Effector CD4-positive, alpha-beta T cell (primary cell): ENCODE data around the gene RPL13A.
"Not testable (repeated sequence)": the region's sequence is repeated elsewhere in the genome, so short reads cannot be mapped to it uniquely, and the experiment has no call there.

ENCODE experiments used
- DNase-seq: peaks from one replicate; pipeline ENCODE4 v3.0.0-alpha.2; 2020
- total RNA-seq: gene quantifications from one replicate; lab custom pipeline; 2026; lab: John Stamatoyannopoulos, UW

RPL13A gene
- 1,575 reads per million, percentile 100 among the genes with 10 or more reads in this experiment for total RNA-seq

GRCh38 chr19:49487277-49488045, at the start of gene RPL13A:
Gene RPL13A (plus strand): TSS chr19:49487608. CDS start chr19:49487630, 22 bp downstream.
- peak; percentile 99 for DNase-seq

GRCh38 chr19:49438261-49438660, 49.1 kb upstream of the RPL13A start:
- no peak for DNase-seq

GRCh38 chr19:49439836-49440235, 47.6 kb upstream of the RPL13A start:
- no peak for DNase-seq

- no peak for DNase-seq
Measured at GRCh38 chr19:49440439-49441209, 46.8 kb upstream of the RPL13A start.

GRCh38 chr19:49441210-49441959, 46.0 kb upstream of the RPL13A start, which contains the start of gene SLC17A7:
Gene SLC17A7 (minus strand): TSS chr19:49441527. CDS start chr19:49441379, 148 bp downstream.
- DNase-seq, result no peak

- DNase-seq, result no peak
Measured at GRCh38 chr19:49441960-49442350, 45.5 kb upstream of the RPL13A start.

- DNase-seq, result no peak
Measured at GRCh38 chr19:49442354-49442753, 45.1 kb upstream of the RPL13A start.

GRCh38 chr19:49442771-49443365, 44.5 kb upstream of the RPL13A start:
- peak; percentile 39 for DNase-seq

- peak; percentile 94 for DNase-seq
Measured at GRCh38 chr19:49443366-49444099, 43.9 kb upstream of the RPL13A start.

- DNase-seq, result not testable (repeated sequence)
Measured at GRCh38 chr19:49444100-49444700, 43.2 kb upstream of the RPL13A start.

- no peak for DNase-seq
Measured at GRCh38 chr19:49445997-49446396, 41.4 kb upstream of the RPL13A start.

- DNase-seq, result no peak
Measured at GRCh38 chr19:49447485-49448431, 39.6 kb upstream of the RPL13A start.

GRCh38 chr19:49448432-49448786, 39.0 kb upstream of the RPL13A start:
- no peak for DNase-seq

GRCh38 chr19:49450405-49450804, 37.0 kb upstream of the RPL13A start:
- DNase-seq, result no peak

- DNase-seq, result peak; percentile 92
Measured at GRCh38 chr19:49451430-49452181, 35.8 kb upstream of the RPL13A start, which contains the start of gene PIH1D1. Gene PIH1D1 (minus strand): TSS chr19:49451814. CDS start chr19:49451574, 240 bp downstream.

GRCh38 chr19:49453013-49453756, 34.2 kb upstream of the RPL13A start, which contains the start of gene ALDH16A1:
Gene ALDH16A1 (plus strand): TSS chr19:49453225. CDS start chr19:49453332, 107 bp downstream.
- peak; percentile 96 for DNase-seq

- no peak for DNase-seq
Measured at GRCh38 chr19:49453757-49454240, 33.6 kb upstream of the RPL13A start.

- no peak for DNase-seq
Measured at GRCh38 chr19:49455773-49456172, 31.6 kb upstream of the RPL13A start.
